Tibial nerve (tissue), 4 donors: ENCODE measurements around the gene DPF1.

Experiments
- CTCF ChIP-seq, 5 experiments: fragments of 200-600 bp in 3 of 5; fragments of 450-650 bp in 2 of 5; sonication (generic) in 3 of 5; IDR thresholded peaks; one replicate each; pipeline ENCODE4 v1.5.1; 2016 to 2019; ENCODE audit warnings: antibody characterized with exemption in 5 of 5, mild to moderate bottlenecking in 3 of 5, moderate library complexity in 2 of 5
- EP300 ChIP-seq, 2 donors: sonication (generic); formaldehyde crosslinking; IDR thresholded peaks; one replicate each; pipeline ENCODE4 v1.6.1; 2017; ENCODE audit warnings: antibody characterized with exemption in 2 of 2, mild to moderate bottlenecking in 1 of 2
- POLR2A ChIP-seq, 2 donors: fragments of 450-650 bp; IDR thresholded peaks; one replicate each; pipeline ENCODE4 v1.6.1; 2017; ENCODE audit warnings: antibody characterized with exemption in 2 of 2, mild to moderate bottlenecking in 2 of 2, moderate library complexity in 2 of 2

- TF ChIP-seq CTCF (IDR thresholded peaks at IDR 0.05) (no peak), POLR2A (IDR thresholded peaks at IDR 0.05) (no peak), EP300 (IDR thresholded peaks at IDR 0.05) (no peak)
These were observed 28.4 kb upstream of the DPF1 start for GRCh38 chr19:38252385-38252784.
